Measurements from ENCODE around the gene CALR. TPM values are rescaled to one million over a fixed set of nuclear protein-coding genes. Genes with fewer than 3 reads are reported as not detected.

Gene CALR
- total RNA-seq, 1 experiment from 2014 or later: 606 TPM

GRCh38 chr19:12891553-12892021 lies 46.8 kb upstream of the CALR start:
- CTCF ChIA-PET: interaction anchor here (0.9 to 1.1 kb wide), 2 partner anchors 44 to 125 kb away, joined by 3 to 5 read pairs; no protein-coding TSS in a partner anchor
- TF ChIP-seq CTCF (conservative IDR thresholded peaks at IDR 0.05) (no peak), EZH2 (IDR thresholded peaks at IDR 0.05; ENCODE audit: low read depth) (no peak)
- Histone ChIP-seq H3K79me2 (ENCODE audit: low read depth) (peaks cover 18% of the 10 kb centered on the region), H3K4me3 (peak overlapping the region; percentile 85), H3K36me3 (ENCODE audit: low read depth) (no peaks in the 10 kb centered on the region), H3K9me2 (ENCODE audit: insufficient read depth) (no peaks in the 10 kb centered on the region), H3K27ac (no peak overlapping the region), H3K27me3 (ENCODE audit: insufficient read depth, low read depth) (no peaks in the 10 kb centered on the region), H3K4me1 (replicated peaks; ENCODE audit: insufficient read depth) (peaks cover 8% of the 10 kb centered on the region), H3K4me2 (peak overlapping the region; percentile 97), H3F3A (ENCODE audit: insufficient read depth, low read depth) (no peaks in the 10 kb centered on the region), H2AFZ (peak overlapping the region; percentile 81), H3K9me3 (ENCODE audit: insufficient read depth, low read depth) (no peaks in the 10 kb centered on the region), H4K20me1 (ENCODE audit: insufficient read depth) (no peaks in the 10 kb centered on the region)
- DNase-seq: no peak
- POLR2A ChIA-PET (ENCODE audit: unreplicated experiment): interaction anchor here (0.6 to 1.0 kb wide), 3 partner anchors 29 to 256 kb away, joined by 3 to 15 read pairs (median 11); partner anchors contain the start of gene FARSA
- TSS peak; percentile 33 for BruUV-seq (replicated peaks)
- intact Hi-C loops (cut with micrococcal nuclease; ENCODE audit: unreplicated experiment): loop anchor here (2.0 kb wide), 2 partner anchors 27 to 47 kb away; partner anchors contain the start of genes CALR and SYCE2

GRCh38 chr19:12893582-12893981 lies 44.8 kb upstream of the CALR start:
- H3K36me3 ChIP-seq (ENCODE audit: low read depth): no peaks in the 10 kb centered on the region
- intact Hi-C loops (cut with micrococcal nuclease; ENCODE audit: unreplicated experiment): no loop called here
- peak in 1 of 2 experiments; percentile 21 for DNase-seq
- H3K9me3 ChIP-seq (ENCODE audit: insufficient read depth, low read depth): no peaks in the 10 kb centered on the region
- ChIA-PET POLR2A (ENCODE audit: unreplicated experiment) (no interaction called here), CTCF (no interaction called here)
- no peaks in the 10 kb centered on the region for H3K9me2 ChIP-seq (ENCODE audit: insufficient read depth)
- no peak overlapping the region for H3K4me2 ChIP-seq
- H2AFZ ChIP-seq: no peak overlapping the region
- peaks cover 8% of the 10 kb centered on the region for H3K4me1 ChIP-seq (replicated peaks; ENCODE audit: insufficient read depth)
- BruUV-seq (replicated peaks): no TSS peak
- H3K79me2 ChIP-seq (ENCODE audit: low read depth): peaks cover 18% of the 10 kb centered on the region
- no peaks in the 10 kb centered on the region for H3K27me3 ChIP-seq (ENCODE audit: insufficient read depth, low read depth)
- peaks cover 4% of the 10 kb centered on the region; the same call in 1 of the 2 replicates for H3F3A ChIP-seq (ENCODE audit: insufficient read depth, low read depth)
- TF ChIP-seq CTCF (conservative IDR thresholded peaks at IDR 0.05) (no peak), EZH2 (IDR thresholded peaks at IDR 0.05; ENCODE audit: low read depth) (no peak)
- no peak overlapping the region for H3K4me3 ChIP-seq
- no peak overlapping the region for H3K27ac ChIP-seq
- H4K20me1 ChIP-seq (ENCODE audit: insufficient read depth): no peaks in the 10 kb centered on the region

DNA sequence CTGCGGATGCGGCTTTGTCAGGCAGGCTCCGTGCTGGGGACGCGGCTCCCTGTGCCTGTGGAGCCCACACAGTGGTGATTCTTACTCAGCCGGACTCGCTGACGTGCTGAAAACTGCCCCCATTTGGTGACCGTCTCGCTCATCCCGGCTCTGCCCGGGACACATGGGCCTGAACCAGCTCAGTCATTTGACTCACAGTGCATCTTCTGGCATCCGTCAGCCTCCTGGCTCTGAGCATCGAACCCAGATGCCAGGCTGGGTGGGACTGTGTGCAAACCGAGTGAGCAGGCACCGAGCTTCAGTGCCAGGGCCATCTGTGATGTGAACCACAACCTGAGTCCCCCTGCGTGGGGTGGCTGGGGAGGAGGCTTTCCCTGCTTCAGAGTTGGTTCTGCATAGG lies 41.9 kb upstream of the CALR start:
- TF ChIP-seq EZH2 (IDR thresholded peaks at IDR 0.05; ENCODE audit: low read depth) (no peak), CTCF (conservative IDR thresholded peaks at IDR 0.05) (no peak)
- Histone ChIP-seq H2AFZ (no peak overlapping the region), H4K20me1 (ENCODE audit: insufficient read depth) (no peaks in the 10 kb centered on the region), H3K27me3 (ENCODE audit: insufficient read depth, low read depth) (no peaks in the 10 kb centered on the region), H3F3A (ENCODE audit: insufficient read depth, low read depth) (peaks cover 4% of the 10 kb centered on the region; the same call in 1 of the 2 replicates), H3K9me2 (ENCODE audit: insufficient read depth) (no peaks in the 10 kb centered on the region), H3K4me3 (no peak overlapping the region), H3K36me3 (ENCODE audit: low read depth) (no peaks in the 10 kb centered on the region), H3K79me2 (ENCODE audit: low read depth) (peaks cover 15% of the 10 kb centered on the region), H3K4me2 (no peak overlapping the region), H3K4me1 (replicated peaks; ENCODE audit: insufficient read depth) (peaks cover 8% of the 10 kb centered on the region), H3K9me3 (ENCODE audit: insufficient read depth, low read depth) (no peaks in the 10 kb centered on the region), H3K27ac (no peak overlapping the region)
- BruUV-seq (replicated peaks): no TSS peak
- ChIA-PET CTCF (no interaction called here), POLR2A (ENCODE audit: unreplicated experiment) (no interaction called here)
- DNase-seq: peak in 1 of 2 experiments; percentile 26
- intact Hi-C loops (cut with micrococcal nuclease; ENCODE audit: unreplicated experiment): no loop called here

Measured in PC-9 (cell line).